Measurements from ENCODE around the gene TMEM200A.
A peak's percentile ranks its signal among the peaks of the same experiment; 100 is the strongest.

Gene TMEM200A

GRCh38 chr6:130354322-130354721, 11.5 kb upstream of the TMEM200A start:
- ChIA-PET CTCF (no interaction called here), POLR2A (ENCODE audit: low non-redundant PET) (no interaction called here)
- no peak for DNase-seq (ENCODE audit: low spot score)
- TF ChIP-seq CTCF (conservative IDR thresholded peaks at IDR 0.05; ENCODE audit: low read depth): no peak
- no peak overlapping the region for H3K27ac ChIP-seq

DNA sequence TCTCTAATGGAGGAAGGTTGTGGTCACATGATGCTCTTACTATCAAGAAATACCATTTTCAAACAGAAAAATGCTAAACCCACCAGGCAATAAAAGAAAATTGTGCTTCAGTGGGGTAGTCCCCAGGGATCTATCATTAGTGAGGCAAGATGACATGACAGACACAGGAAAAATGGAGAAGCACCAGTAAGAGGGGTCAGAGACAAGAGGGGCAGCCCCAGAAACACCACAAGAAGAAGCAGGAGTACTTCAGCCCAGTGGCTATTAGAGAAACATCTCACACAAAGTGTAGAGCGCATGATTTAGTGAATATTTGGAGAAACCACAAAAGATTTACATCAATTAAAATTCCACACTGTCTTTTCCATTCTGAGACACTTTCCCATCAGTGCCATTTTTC, 10.2 kb upstream of the TMEM200A start:
- DNase-seq (ENCODE audit: low spot score): no peak
- H3K27ac ChIP-seq: no peak overlapping the region
- TF ChIP-seq CTCF (conservative IDR thresholded peaks at IDR 0.05; ENCODE audit: low read depth): no peak
- ChIA-PET CTCF (no interaction called here), POLR2A (ENCODE audit: low non-redundant PET) (no interaction called here)

DNA sequence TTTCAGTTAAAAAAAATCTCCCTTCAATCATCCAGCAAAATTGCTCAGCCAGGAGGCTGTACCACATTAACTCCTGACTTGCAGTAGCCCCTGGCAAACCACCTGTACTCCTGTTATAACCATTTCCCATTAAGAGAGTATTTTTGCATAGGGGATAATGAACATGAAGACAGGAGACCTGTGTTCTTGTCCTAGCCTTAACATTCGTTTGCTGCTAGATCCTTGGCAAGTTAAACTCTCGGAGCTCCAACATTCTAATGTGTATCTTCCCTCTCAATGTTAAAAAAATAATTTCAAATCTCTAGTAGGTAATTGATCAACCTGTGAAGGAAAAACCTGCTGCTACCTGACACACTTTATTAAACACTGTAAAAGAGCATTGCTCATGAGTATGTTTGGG, 8.4 kb upstream of the TMEM200A start:
- no peak for TF ChIP-seq CTCF (conservative IDR thresholded peaks at IDR 0.05; ENCODE audit: low read depth)
- ChIA-PET POLR2A (ENCODE audit: low non-redundant PET) (no interaction called here), CTCF (no interaction called here)
- no peak overlapping the region for H3K27ac ChIP-seq
- no peak for DNase-seq (ENCODE audit: low spot score)

DNA sequence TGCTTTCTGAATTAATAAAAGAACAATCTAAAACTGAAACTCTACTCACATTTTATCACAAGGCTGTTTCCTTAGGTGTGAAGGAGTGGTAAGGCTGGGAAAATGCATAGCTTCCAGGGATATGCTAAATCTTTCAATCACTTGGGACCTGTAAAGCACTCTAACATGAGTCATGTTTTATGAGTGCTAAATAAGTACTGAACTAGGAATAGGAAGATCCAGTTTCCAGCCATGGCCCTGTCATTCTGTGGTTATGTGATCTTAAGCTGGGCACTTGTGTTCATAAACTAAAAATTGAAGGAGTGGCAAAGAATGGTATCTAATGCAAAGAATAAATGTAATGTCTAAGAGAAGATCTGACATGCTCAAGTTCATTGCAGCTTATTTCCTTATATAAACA, 6.1 kb upstream of the TMEM200A start:
- no peak for TF ChIP-seq CTCF (conservative IDR thresholded peaks at IDR 0.05; ENCODE audit: low read depth)
- POLR2A ChIA-PET (ENCODE audit: low non-redundant PET): no interaction called here
- no peak overlapping the region for H3K27ac ChIP-seq
- DNase-seq (ENCODE audit: low spot score): no peak
- CTCF ChIA-PET: no interaction called here

- no peak overlapping the region for H3K27ac ChIP-seq
- POLR2A ChIA-PET (ENCODE audit: low non-redundant PET): no interaction called here
- CTCF ChIA-PET: no interaction called here
- peak; percentile 13 for DNase-seq (ENCODE audit: low spot score)
- no peak for TF ChIP-seq CTCF (conservative IDR thresholded peaks at IDR 0.05; ENCODE audit: low read depth)
Observed at GRCh38 chr6:130362128-130362527, 3.7 kb upstream of the TMEM200A start.

DNA sequence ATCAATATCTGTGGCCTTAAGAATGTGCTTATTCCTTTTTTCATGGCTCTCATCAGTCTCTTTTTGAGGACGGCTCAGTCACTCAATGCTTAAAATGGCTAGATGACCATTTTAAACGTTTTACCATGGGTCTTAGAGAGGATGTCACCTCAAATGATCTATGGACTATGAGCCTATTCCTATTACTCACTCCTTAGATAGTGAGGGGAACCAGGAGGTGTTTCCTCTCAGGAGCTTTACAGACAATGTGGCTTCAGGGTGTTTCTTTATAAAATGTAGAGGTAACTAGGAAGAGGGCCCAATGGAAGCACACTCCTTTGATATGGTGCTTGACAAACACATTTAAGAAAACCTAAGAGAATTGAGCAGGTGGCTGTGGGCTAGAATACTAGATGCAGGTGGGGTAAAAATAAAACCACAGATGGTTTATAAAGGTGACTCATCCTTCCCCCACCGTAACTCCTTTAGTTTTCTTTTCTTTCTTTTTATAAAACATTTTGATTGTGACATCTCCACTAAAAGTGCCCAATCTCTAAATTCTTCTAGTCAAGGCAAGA, 1.5 kb upstream of the TMEM200A start:
- ChIA-PET POLR2A (ENCODE audit: low non-redundant PET) (no interaction called here), CTCF (interaction anchor here (0.7 kb wide), 1 partner anchor 234 kb away, joined by 3 read pairs; no protein-coding TSS in a partner anchor)
- no peak for DNase-seq (ENCODE audit: low spot score)
- H3K27ac ChIP-seq: no peak overlapping the region
- no peak for TF ChIP-seq CTCF (conservative IDR thresholded peaks at IDR 0.05; ENCODE audit: low read depth)

Data from RWPE1 (cell line).